Measurements from ENCODE around the gene SSX2IP.

The SSX2IP gene

GRCh38 chr1:84624876-84625275 is 65.4 kb downstream of the SSX2IP start:
- H4K20me1 ChIP-seq (ENCODE audit: insufficient read depth, low read length), result no peaks in the 10 kb centered on the region
- no peaks in the 10 kb centered on the region for H3K36me3 ChIP-seq (ENCODE audit: insufficient read depth, low read length)
- H3K4me2 ChIP-seq (ENCODE audit: low read length), result no peak overlapping the region
- TF ChIP-seq EZH2 (IDR thresholded peaks at IDR 0.05; ENCODE audit: borderline replicate concordance, low read length), result no peak
- no peak for TF ChIP-seq CTCF (IDR thresholded peaks at IDR 0.05; ENCODE audit: low read length)
- no peaks in the 10 kb centered on the region for H3F3A ChIP-seq (ENCODE audit: insufficient read depth, low read length)
- H3K9me2 ChIP-seq (ENCODE audit: low read depth, low read length), result no peaks in the 10 kb centered on the region
- no peaks in the 10 kb centered on the region for H3K9me3 ChIP-seq (ENCODE audit: low read length)
- no peaks in the 10 kb centered on the region for H3K79me2 ChIP-seq (ENCODE audit: insufficient read depth, low read length)
- H3K27me3 ChIP-seq (ENCODE audit: insufficient read depth, low read length), result no peaks in the 10 kb centered on the region; the same call in 1 of the 2 replicates
- no peak overlapping the region for H3K27ac ChIP-seq (ENCODE audit: low read depth, low read length, poor library complexity, severe bottlenecking)
- no peak overlapping the region for H2AFZ ChIP-seq (ENCODE audit: low read length)
- H3K9ac ChIP-seq (ENCODE audit: low read length), result no peak overlapping the region
- no peak overlapping the region for H3K4me3 ChIP-seq (ENCODE audit: low read depth, low read length, poor library complexity, severe bottlenecking)
- H3K4me1 ChIP-seq (ENCODE audit: insufficient read depth, low read length, severe bottlenecking), result peaks cover 10% of the 10 kb centered on the region

DNA sequence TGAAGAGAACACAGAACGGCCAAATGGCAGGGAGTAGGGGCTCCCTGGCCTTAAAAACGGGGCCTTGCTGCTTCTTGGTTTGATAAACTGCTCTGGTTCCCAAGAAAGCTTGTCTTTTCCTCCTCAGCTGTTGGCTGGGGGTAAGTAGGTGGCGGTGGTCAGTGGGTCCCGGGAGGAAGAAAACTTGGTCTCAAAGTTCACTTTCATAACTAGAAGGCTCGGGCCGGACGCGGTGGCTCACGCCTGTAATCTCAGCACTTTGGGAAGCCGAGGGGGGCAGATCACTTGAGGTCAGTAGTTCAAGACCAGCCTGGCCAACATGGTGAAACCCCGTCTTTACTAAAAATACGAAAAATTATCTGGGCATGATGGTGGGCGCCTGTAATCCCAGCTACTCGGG is 68.7 kb downstream of the SSX2IP start:
- Histone ChIP-seq H3K79me2 (ENCODE audit: insufficient read depth, low read length) (no peaks in the 10 kb centered on the region), H4K20me1 (ENCODE audit: insufficient read depth, low read length) (no peaks in the 10 kb centered on the region), H3F3A (ENCODE audit: insufficient read depth, low read length) (no peaks in the 10 kb centered on the region), H3K36me3 (ENCODE audit: insufficient read depth, low read length) (no peaks in the 10 kb centered on the region), H3K27ac (ENCODE audit: low read depth, low read length, poor library complexity, severe bottlenecking) (no peak overlapping the region), H3K9me2 (ENCODE audit: low read depth, low read length) (no peaks in the 10 kb centered on the region), H3K4me2 (ENCODE audit: low read length) (no peak overlapping the region), H3K9me3 (ENCODE audit: low read length) (no peaks in the 10 kb centered on the region), H3K4me1 (ENCODE audit: insufficient read depth, low read length, severe bottlenecking) (peaks cover 16% of the 10 kb centered on the region), H3K4me3 (ENCODE audit: low read depth, low read length, poor library complexity, severe bottlenecking) (no peak overlapping the region), H3K9ac (ENCODE audit: low read length) (no peak overlapping the region), H3K27me3 (ENCODE audit: insufficient read depth, low read length) (no peaks in the 10 kb centered on the region), H2AFZ (ENCODE audit: low read length) (no peak overlapping the region)
- TF ChIP-seq EZH2 (IDR thresholded peaks at IDR 0.05; ENCODE audit: borderline replicate concordance, low read length), result no peak
- TF ChIP-seq CTCF (IDR thresholded peaks at IDR 0.05; ENCODE audit: low read length), result no peak

- Histone ChIP-seq H3K36me3 (ENCODE audit: insufficient read depth, low read length) (no peaks in the 10 kb centered on the region), H3K27me3 (ENCODE audit: insufficient read depth, low read length) (no peaks in the 10 kb centered on the region), H3K4me3 (ENCODE audit: low read depth, low read length, poor library complexity, severe bottlenecking) (peak overlapping the region; percentile 65), H3K9ac (ENCODE audit: low read length) (peak overlapping the region; percentile 59), H2AFZ (ENCODE audit: low read length) (0 out of 2 replicates have a peak overlapping the region, but pooled peaks have one; percentile 13), H3K9me2 (ENCODE audit: low read depth, low read length) (no peaks in the 10 kb centered on the region), H3F3A (ENCODE audit: insufficient read depth, low read length) (no peaks in the 10 kb centered on the region), H3K79me2 (ENCODE audit: insufficient read depth, low read length) (no peaks in the 10 kb centered on the region), H4K20me1 (ENCODE audit: insufficient read depth, low read length) (no peaks in the 10 kb centered on the region), H3K9me3 (ENCODE audit: low read length) (no peaks in the 10 kb centered on the region), H3K27ac (ENCODE audit: low read depth, low read length, poor library complexity, severe bottlenecking) (no peak overlapping the region), H3K4me1 (ENCODE audit: insufficient read depth, low read length, severe bottlenecking) (peaks cover 16% of the 10 kb centered on the region), H3K4me2 (ENCODE audit: low read length) (peak overlapping the region; percentile 61)
- TF ChIP-seq EZH2 (IDR thresholded peaks at IDR 0.05; ENCODE audit: borderline replicate concordance, low read length) (no peak), CTCF (IDR thresholded peaks at IDR 0.05; ENCODE audit: low read length) (peak; percentile 99)
Measured at GRCh38 chr1:84620720-84621313, 69.4 kb downstream of the SSX2IP start.
